Skeletal muscle tissue (tissue), 4 donors: ENCODE measurements around the gene PPIA. TPM values are rescaled to one million over a fixed set of nuclear protein-coding genes. Genes with fewer than 3 reads are reported as not detected.
"Not testable (repeated sequence)": the region's sequence is repeated elsewhere in the genome, so short reads cannot be mapped to it uniquely, and the experiment has no call there.

Experiments used
- H3K27ac ChIP-seq: one replicate; pipeline ENCODE4 v1.7.0; 2013; ENCODE audit warnings: mild to moderate bottlenecking, low read depth, low read length, inconsistent platforms
- H3K27me3 ChIP-seq, 3 donors: one replicate each; pipeline ENCODE4 v1.7.0; 2013; ENCODE audit warnings: low read length in 3 of 3; ENCODE audit not compliant: control insufficient read depth in 3 of 3, insufficient read depth in 3 of 3
- H3K36me3 ChIP-seq, 3 donors: one replicate each; pipeline ENCODE4 v1.7.0; 2013; ENCODE audit warnings: low read length in 3 of 3; ENCODE audit not compliant: control insufficient read depth in 3 of 3, insufficient read depth in 3 of 3
- H3K4me1 ChIP-seq, 3 donors: one replicate each; pipeline ENCODE4 v1.7.0; 2013; ENCODE audit warnings: low read length in 3 of 3, mild to moderate bottlenecking in 3 of 3; ENCODE audit not compliant: control insufficient read depth in 3 of 3, insufficient read depth in 3 of 3
- H3K4me3 ChIP-seq, 3 donors: one replicate each; pipeline ENCODE4 v1.7.0; 2013; ENCODE audit warnings: low read length in 3 of 3
- H3K9ac ChIP-seq, 3 donors: one replicate each; pipeline ENCODE4 v1.7.0; 2013; ENCODE audit warnings: low read length in 3 of 3, mild to moderate bottlenecking in 3 of 3, moderate library complexity in 2 of 3, low read depth in 1 of 3
- H3K9me3 ChIP-seq, 3 donors: one replicate each; pipeline ENCODE4 v1.7.0; 2013; ENCODE audit warnings: low read length in 3 of 3; ENCODE audit not compliant: control insufficient read depth in 3 of 3
- total RNA-seq: library from RNA; depleted of rRNA; stranded (reverse); fragments of >200 nt; gene quantifications from one replicate; pipeline ENCODE4 v1.2.3, GENCODE V29; 2014
- donor health status: Osteomylitis.

PPIA gene
- total RNA-seq, 1 donor from 2014 or later: 459 TPM

GRCh38 chr7:44785218-44785617 lies 11.3 kb upstream of the PPIA start:
- H3K4me3 ChIP-seq, H3K9me3 ChIP-seq, H3K27me3 ChIP-seq, H3K4me1 ChIP-seq, H3K27ac ChIP-seq, H3K9ac ChIP-seq, H3K36me3 ChIP-seq: not testable (repeated sequence)

GRCh38 chr7:44787041-44787440 lies 9.4 kb upstream of the PPIA start:
- Histone ChIP-seq H3K4me3 (no peak overlapping the region), H3K9me3 (peaks cover 0 to 2% (median 0%) of the 10 kb centered on the region in 3 donors), H3K27ac (no peak overlapping the region), H3K4me1 (no peaks in the 10 kb centered on the region), H3K36me3 (no peaks in the 10 kb centered on the region), H3K27me3 (no peaks in the 10 kb centered on the region), H3K9ac (no peak overlapping the region)

- H3K9ac ChIP-seq: no peak overlapping the region
- no peak overlapping the region for H3K4me3 ChIP-seq
- no peaks in the 10 kb centered on the region for H3K27me3 ChIP-seq
- no peaks in the 10 kb centered on the region for H3K36me3 ChIP-seq
- no peaks in the 10 kb centered on the region for H3K4me1 ChIP-seq
- peaks cover 0 to 2% (median 0%) of the 10 kb centered on the region in 3 donors for H3K9me3 ChIP-seq
- no peak overlapping the region for H3K27ac ChIP-seq
Observed at GRCh38 chr7:44787762-44788161, 8.7 kb upstream of the PPIA start.

- no peaks in the 10 kb centered on the region for H3K9me3 ChIP-seq
- H3K36me3 ChIP-seq: no peaks in the 10 kb centered on the region
- no peaks in the 10 kb centered on the region for H3K27me3 ChIP-seq
- H3K9ac ChIP-seq: no peak overlapping the region
- H3K27ac ChIP-seq: no peak overlapping the region
- no peak overlapping the region for H3K4me3 ChIP-seq
- no peaks in the 10 kb centered on the region for H3K4me1 ChIP-seq
Observed at GRCh38 chr7:44789990-44790389, 6.5 kb upstream of the PPIA start.

GRCh38 chr7:44791278-44792219 lies 4.9 kb upstream of the PPIA start:
- Histone ChIP-seq H3K4me1 (peaks cover 0 to 4% (median 3%) of the 10 kb centered on the region in 3 donors), H3K36me3 (no peaks in the 10 kb centered on the region), H3K4me3 (no peak overlapping the region), H3K9ac (no peak overlapping the region), H3K27me3 (no peaks in the 10 kb centered on the region), H3K9me3 (no peaks in the 10 kb centered on the region), H3K27ac (no peak overlapping the region)

GRCh38 chr7:44793919-44794318 lies 2.6 kb upstream of the PPIA start:
- Histone ChIP-seq H3K9ac (no peak overlapping the region), H3K4me3 (no peak overlapping the region), H3K36me3 (no peaks in the 10 kb centered on the region), H3K27me3 (no peaks in the 10 kb centered on the region), H3K27ac (no peak overlapping the region), H3K9me3 (no peaks in the 10 kb centered on the region), H3K4me1 (peaks cover 13 to 23% (median 17%) of the 10 kb centered on the region in 3 donors)

GRCh38 chr7:44794331-44794730 lies 2.1 kb upstream of the PPIA start:
- H3K27ac ChIP-seq: no peak overlapping the region
- no peaks in the 10 kb centered on the region for H3K9me3 ChIP-seq
- H3K4me3 ChIP-seq: no peak overlapping the region
- H3K4me1 ChIP-seq: peaks cover 16 to 24% (median 17%) of the 10 kb centered on the region in 3 donors
- no peaks in the 10 kb centered on the region for H3K27me3 ChIP-seq
- peaks cover 0 to under 1% (median 0%) of the 10 kb centered on the region in 3 donors for H3K36me3 ChIP-seq
- H3K9ac ChIP-seq: no peak overlapping the region

GRCh38 chr7:44796034-44796503 lies 412 bp upstream of the PPIA start:
- Histone ChIP-seq H3K36me3 (peaks cover 9 to 18% (median 12%) of the 10 kb centered on the region in 3 donors), H3K4me3 (peak overlapping the region; percentile 83 to 93 (median 91)), H3K27me3 (no peaks in the 10 kb centered on the region), H3K9ac (peak overlapping the region; percentile 67 to 91 (median 72)), H3K27ac (peak overlapping the region; percentile 96), H3K4me1 (peaks cover 16 to 28% (median 17%) of the 10 kb centered on the region in 3 donors), H3K9me3 (no peaks in the 10 kb centered on the region)

GRCh38 chr7:44797329-44798258 lies 1.1 kb downstream of the PPIA start:
- H3K4me1 ChIP-seq: peaks cover 16 to 28% (median 17%) of the 10 kb centered on the region in 3 donors
- peak overlapping the region; percentile 83 to 93 (median 91) for H3K4me3 ChIP-seq
- H3K36me3 ChIP-seq: peaks cover 15 to 30% (median 24%) of the 10 kb centered on the region in 3 donors
- H3K27me3 ChIP-seq: no peaks in the 10 kb centered on the region
- no peaks in the 10 kb centered on the region for H3K9me3 ChIP-seq
- peak overlapping the region; percentile 81 to 96 (median 91) for H3K9ac ChIP-seq
- H3K27ac ChIP-seq: peak overlapping the region; percentile 96
